GM21825 (cell line): ENCODE measurements around the gene ANO6.

Experiments
- ATAC-seq: cut with Tn5 transposase; IDR thresholded peaks from one replicate; pipeline ENCODE4 v1.9.1; 2021; ENCODE audit warnings: mild to moderate bottlenecking, moderate library complexity; ENCODE audit not compliant: unreplicated experiment

ANO6 gene

DNA sequence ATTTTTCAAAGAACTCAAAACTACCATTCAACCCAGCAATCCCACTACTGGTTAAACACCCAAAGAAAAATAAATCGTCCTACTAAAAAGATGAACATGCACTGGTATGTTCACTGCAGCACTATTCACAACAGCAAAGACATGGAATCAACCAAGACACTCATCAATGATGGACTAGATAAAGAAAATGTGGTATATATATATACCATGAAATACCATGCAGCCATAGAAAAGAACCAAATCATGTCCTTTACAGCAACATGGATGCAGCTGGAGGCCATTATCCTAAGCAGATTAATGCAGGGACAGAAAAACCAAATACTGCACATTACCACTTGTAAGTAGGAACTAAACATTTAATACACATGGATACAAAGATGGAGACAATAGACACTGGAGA lies 3.8 kb upstream of the ANO6 start:
- no peak for ATAC-seq

DNA sequence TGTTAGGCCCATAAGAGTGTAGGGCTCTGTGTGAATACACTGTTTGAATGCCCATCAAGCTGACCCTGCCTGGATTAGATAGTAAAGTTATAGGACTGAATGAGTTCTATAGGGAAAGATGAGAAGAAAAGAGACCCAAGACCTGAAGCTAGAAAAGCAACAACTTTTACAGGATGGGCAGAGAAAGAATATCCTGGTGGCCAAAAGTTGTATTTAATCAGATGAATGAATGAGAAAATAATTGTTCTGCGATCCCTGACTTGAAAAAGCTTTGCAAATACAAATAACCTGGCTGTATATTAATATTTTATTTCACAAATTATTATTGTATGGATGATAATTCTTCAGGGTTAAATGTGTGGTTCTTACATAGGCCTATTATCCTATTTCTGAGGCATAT lies 2.8 kb upstream of the ANO6 start:
- ATAC-seq: no peak

DNA sequence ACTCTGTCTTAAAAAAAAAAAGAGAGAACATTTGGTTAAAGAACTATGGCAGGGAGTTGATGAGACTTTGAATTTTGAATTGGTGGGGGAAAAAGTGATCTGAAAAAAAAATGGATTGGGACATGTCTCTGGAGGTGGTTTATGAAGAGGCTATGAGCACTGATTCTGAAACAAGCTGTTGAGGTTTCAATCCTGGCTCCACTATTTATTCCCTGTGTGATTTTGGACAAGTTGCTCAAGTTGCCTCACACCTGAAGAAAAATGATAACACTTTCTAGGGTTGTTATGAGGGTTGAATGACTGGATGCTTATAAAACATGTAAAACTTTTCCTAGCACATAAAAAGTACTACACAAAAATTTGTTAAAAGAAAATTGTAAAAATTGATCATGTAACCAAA lies 1.8 kb upstream of the ANO6 start:
- ATAC-seq: no peak

DNA sequence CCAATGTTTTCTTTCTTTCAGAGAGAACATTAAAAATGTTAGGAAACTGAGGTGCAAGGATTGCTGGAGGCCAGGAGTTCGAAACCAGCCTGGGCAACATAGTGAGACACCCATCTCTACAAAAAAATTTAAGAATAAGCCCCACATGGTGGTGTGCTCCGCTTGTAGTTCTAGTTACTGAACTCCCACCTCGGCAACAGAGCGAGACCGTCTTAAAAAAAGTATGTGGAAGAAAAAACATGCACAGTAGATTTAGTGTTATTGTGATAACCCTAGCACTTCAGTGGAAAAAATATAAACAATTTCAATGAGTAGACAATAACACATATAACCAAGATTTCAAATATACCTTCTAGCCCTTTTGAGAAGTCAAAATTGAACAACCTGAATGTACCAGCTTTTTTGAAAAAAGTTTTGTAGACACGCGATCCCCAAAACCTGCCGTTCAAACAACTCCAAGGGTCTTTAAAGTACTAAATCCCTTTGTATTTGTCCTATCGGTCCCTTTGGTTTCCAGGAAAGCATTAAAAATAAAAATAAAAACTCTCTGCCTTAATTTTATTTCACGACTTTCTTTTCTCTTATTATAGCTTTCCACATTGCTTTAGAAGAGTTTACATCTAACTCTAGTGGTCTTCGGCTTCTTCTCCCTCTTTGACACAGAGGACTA lies 1.0 kb upstream of the ANO6 start:
- ATAC-seq: no peak

DNA sequence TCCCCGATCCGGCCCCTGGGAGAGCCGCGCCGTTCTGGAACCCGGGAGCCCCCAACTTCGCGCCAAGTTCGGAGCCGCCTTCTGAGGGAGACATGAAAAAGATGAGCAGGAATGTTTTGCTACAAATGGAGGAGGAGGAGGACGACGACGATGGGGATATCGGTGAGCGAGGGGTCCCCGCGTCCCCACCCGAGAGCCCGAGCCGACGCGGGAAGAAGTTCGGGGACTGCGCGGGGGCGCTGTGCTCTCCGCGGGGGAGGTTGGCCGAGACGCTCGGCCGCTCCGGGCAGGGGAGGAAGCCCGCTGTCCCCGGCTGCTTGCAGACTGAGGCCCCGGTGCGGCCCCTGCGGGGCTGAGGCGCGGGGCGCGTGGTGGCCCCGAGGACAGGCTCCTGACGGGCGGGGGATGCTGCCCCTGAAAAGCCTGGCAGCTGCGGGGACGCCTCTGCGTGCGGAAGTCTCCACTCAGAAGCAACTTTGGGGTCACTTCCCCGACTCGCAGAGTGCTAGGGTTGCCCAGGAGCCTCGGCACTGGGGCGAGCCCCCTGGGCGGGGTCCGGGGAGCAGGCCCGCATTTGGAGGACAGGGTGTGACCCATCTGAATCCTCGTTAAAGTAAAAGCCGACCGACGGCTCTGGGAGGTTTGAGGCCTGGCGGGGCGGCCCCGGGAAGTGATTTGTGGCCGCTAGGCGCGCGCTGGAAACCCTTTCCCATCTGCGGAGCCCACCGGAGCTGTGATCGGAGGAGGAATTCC lies 511 bp downstream of the ANO6 start:
- ATAC-seq: peak; percentile 34

DNA sequence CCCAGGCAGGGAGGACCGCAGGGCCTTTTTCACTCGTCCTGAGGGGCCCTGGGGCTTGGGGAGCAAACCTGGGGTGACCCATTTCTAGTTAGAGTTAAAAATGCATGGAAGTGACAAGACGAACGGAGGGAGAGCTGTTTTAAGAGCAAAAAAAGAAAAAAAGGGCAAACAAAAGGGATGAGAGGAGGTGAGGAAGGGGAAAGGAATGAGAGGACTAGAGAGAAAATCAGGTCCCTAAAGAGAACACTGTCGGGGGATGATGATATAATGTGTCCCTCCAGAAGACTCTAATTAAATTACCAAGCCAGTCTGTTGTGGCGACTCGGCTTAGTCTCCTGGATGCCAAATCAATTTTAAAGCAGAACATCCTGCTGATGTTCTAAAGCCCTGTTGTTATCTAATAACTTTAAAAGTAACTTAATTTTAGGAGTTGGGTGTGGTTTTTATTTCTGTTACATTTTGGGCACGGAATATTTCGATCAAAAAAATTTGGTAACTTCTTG lies 1.1 kb downstream of the ANO6 start:
- ATAC-seq: no peak

DNA sequence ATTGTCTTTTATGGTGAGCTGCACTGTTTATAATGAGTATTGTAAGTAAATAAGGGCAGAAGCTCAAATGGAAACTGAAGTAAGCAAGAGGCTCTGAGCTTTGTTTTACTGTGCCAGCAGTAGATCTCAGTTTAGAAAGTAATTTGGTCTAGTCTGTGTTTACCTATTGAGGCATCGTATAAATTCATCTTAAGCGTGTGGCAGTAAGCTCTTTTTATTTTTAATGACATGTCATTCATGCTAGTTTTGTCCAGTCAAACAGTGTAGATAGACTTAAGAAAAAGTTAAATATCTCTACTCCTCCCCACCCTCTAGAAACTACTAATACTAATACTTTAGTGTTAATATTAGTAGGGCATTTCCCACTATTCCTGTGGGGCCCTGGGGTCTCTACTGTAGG lies 2.0 kb downstream of the ANO6 start:
- no peak for ATAC-seq

DNA sequence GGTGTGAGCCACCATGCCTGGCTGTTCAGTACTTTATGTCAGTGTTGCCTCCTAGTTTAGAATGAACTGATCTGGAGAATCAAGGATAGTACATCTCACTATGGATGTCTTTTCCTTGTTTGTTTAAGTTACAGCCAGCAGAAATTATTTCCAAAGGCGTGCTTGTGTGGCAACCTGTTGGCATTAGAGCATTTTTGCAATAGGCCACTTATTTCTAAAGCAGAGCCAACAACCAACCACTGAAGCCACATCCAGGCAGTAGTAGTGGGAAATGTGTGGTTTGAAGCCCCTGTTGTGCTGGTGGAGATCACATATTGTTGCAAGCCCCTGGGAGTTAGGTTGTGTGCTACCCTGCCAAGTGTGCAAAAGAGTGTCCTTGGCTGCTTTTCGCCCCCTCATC lies 3.7 kb downstream of the ANO6 start:
- ATAC-seq: no peak

DNA sequence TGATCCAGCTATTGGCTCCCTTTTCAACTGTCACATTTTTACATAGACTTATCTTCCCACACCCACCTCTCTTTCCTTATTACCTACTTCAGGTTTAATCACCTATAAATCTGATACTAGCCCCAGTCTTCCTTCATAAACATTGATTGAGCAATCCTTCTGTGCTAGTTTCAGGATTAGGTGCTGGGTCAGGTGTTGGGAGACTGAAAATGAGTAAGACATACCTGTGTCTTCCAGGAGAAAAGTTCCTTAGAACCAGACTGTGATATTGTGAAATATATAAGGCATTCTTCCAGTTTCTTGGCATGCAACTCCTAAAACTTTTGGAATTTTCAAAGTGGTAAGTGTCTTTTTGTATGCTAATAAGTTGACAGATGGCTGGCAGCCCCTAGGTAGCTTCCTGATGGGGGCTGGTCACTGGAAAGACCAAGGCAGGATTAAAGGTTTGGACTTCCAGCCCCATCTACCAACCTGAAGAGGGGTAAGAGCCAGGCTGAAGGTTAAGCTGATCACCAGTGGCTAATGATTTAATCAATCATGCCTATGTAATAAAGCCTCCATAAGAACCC lies 4.6 kb downstream of the ANO6 start:
- ATAC-seq: no peak

DNA sequence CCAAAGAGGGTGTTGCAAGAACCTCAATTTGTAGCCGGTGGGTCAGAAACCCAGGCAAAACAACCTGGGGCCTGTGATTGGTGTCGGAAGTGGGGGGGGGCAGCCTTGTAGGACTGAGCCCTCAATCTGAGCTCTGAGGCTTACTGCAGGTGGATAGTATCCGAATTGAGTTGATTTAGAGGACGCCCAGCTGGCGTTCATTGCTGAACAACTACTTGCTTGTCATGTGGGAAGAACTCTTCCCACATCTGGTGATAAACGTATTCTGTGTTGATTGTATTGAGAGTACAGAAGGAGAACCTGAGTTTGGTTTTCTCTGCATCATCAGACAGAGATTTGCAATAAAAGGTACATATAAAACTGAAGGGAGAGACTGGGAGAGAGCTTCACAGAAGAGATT lies 5.1 kb downstream of the ANO6 start:
- ATAC-seq: no peak

DNA sequence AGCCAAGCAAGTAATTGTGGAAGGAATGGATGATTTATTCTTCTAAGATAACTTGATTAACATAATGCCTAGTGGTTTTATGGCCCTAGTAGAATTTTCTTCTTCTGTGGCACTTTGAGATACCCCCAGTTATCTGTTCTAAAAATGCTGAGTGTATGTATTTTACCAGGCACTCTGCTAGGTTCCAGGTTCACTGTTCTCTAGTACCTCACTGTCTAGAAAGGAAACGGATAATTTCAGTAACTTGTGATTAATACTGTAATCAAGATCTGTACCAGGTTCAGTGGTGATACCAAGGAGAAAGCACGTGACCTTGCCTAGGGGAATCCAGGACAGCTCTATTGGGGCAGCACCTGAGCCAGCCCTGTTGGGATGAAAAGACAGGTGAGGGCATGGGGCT lies 8.0 kb downstream of the ANO6 start:
- no peak for ATAC-seq

DNA sequence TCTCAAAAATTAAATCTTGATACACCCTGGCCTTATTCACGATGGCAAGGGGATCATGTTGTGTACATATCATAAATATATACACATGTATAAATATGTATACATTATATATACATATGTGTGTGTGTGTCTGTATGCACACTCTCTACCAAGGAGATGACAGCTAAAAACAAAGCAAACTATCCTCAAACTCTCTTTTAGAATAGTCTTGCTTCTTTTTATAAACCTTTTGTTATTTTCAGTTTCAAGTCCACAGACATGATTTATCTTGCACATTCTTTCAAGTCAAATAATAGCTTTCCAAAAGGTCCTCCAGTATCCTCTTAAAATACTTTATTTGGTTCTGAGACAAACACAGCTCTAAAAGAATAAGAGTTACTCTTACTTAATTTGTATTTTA lies 8.4 kb downstream of the ANO6 start:
- no peak for ATAC-seq

DNA sequence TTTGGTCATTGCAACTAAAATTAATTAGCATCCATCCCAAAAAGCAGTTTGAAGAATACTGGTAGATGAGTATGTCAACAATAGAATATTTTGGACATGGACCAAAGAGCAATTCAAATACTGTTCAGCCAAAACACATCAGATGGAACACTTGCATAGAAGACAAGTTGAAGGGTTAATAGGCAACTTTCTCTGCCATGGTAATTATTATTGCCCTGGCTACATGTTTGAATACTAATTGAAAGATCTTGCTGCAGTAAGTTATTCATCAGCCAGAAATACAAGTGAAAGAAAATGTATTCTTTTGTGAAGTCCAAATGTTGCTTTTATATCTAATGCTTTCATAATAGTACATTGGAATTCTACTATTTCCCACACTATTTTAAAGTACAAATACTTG lies 10.1 kb downstream of the ANO6 start:
- ATAC-seq: no peak

DNA sequence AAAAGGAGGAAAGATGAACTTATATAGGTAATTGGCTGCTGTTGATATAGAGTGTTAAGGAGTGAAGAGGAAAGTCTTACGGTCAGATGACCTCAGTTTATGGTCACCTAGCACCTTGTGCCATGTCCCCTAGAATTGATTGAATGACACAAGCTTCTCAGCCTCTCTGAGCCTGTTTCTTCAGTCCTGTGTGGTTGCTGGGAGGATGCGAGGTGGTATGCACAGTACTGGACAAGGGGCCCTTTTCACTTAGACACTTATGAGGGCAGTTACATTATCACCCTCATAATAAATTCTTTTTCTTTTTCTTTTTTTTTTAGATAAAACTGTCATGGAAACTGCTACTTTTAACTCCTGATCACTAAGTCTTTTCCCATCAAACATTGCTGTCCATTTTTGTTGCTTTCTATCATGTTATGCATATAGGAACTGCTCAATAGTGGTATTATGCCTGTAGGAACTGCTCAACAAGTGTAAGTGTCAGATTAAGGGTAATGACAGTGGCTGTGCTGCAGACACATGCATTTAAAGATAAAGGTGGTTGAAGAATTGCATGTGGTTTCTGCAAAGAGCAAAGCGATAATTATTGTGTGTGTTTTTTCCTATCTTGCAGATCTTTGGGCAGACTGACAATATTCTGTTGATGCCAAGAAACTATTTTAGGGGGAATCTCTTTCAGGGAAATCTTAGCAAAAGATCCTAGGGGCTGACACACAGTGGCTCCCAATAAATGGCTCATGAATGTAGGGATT lies 11.6 kb downstream of the ANO6 start:
- no peak for ATAC-seq

DNA sequence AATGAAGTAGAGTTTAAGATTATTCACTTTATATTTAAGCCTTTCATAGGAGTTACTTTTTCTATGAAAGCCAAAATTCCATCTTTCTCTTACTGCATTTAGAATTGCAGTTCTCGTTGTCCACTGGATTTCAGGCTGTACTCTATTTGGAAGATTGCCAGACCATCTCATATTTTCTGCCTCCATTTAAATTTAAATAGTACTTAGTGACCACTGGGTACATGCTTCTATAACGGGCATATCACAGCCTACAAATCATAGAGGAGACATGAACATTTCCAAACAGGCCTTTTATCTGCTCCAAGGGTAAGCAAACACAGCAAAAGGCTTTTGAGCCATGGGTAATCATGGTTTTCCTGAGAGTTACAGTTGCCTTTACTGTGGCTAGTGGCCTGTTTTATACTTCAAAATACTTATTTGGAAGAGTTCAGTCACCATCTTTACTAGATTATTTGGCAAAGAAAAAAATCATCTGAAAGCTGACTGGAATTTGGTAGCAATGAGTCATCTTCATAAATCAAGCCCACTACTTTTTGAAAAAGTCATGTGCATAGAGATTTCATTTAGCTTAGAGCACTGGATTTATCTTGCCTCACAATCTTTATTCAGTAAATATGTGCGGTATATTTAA lies 15.7 kb downstream of the ANO6 start:
- ATAC-seq: no peak

DNA sequence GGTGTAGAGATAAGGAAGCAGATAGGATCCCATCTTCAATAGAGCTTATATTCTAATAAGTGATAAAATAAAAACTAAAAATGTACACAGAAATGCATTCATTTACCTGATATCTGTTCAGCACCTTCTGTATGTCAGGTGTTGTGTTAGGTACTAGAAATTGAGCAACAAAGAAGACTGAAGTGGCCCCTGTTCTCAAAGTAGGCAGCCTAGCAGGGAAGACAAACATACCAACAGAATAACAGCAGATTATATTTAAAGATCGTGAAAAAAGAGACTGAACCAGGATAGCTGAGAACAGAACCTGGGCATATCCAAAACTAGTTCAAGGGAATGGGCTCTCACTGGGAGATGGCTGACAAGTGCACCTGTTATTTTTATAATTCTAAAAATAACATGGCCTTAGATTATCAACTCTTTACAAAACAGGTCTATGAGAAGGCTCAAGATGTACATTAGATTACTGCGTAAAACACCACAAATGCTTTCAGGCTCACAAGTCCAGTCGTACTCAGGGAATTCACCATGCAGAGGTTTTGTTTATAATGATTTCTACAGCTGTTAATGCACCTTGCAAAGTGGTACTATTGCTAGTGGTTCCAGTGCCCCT lies 16.4 kb downstream of the ANO6 start:
- ATAC-seq: no peak

DNA sequence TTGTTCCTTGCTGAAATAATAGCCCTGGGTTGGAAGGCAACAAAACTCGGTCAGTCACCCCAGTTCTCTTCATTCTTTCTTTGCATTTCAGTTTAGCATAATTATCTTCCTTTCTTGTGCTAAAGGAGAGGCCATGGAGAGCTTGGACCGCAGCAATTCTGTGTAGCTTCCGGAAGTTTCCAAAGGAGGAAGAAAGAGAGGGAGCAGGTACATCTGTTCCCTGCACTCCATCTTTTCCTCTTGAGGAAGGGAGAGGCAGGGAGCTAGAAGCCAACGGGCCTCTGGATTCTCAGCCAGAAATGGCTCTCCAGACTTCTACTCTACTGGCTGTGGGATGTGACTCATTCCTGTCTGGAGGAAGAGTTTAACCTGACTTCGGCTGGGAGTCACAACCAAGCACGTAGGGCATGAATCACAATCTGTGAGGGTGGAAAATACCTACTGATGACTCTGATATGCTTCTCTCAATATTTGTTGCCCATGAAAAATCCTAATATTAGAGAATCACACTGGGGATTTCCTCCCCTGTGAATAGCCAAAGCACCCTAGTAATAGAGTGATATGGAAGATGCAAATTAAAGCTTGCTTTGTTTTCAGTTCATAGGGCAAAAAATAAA lies 17.0 kb downstream of the ANO6 start:
- peak; percentile 68 for ATAC-seq

DNA sequence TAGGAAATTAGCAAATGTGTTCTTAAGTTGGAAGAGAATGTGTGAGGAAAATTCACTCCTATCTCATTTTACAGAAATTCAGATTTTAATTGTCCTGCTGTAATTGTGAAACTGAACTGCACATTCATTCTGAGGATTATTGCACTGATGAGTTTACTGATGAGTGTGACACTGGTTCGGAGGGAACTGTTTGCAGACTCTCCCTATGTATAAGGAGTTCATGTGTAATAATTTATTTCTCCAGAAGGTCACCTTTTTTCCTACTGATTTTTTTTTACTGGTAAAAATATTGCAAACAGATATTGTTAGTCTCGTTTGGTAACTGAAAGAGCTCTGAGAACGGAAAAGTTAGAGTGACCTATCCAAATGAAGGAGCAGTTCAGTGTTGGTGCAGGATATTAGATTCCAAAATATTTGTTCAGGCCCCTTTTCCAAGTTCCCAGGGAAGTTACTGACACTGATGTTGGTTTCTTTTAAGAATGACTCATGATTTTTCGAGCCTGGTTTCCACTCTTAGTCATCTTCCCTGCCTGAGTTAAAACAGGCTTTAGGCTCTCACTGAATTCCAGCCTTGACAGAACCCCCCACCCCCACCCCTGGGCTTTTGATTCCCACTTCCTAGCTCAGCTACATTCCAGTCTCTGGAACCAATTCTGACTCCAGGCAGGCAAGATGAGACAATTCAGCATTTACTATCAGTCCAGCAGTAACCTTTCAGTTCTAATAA lies 18.4 kb downstream of the ANO6 start:
- ATAC-seq: no peak
